GM18907 (cell line): ENCODE measurements around the gene FCRL5.

ENCODE experiments used
- ATAC-seq: cut with Tn5 transposase; IDR thresholded peaks from one replicate; pipeline ENCODE4 v1.9.1; 2021; ENCODE audit warnings: mild to moderate bottlenecking, moderate library complexity; ENCODE audit not compliant: unreplicated experiment

Gene FCRL5

DNA sequence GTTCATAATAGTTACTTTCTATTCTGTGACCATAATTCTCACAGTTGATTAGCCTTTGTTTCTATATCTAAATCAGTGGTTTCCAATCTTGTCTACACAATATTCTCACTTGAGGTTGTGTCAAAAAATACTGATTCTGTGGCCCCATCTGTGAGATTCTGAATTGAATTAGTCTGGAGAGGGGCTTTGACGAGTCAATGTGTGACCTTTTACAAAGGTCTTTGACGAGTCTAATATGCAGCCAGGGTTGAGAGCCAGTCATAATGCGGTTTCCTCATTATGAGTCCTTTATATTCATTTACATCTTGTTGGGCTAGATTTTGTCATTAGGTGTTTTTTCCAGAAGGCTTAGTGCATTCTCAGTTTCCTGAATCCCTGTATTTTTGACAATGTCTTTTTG is 19.7 kb downstream of the FCRL5 start:
- ATAC-seq: no peak

DNA sequence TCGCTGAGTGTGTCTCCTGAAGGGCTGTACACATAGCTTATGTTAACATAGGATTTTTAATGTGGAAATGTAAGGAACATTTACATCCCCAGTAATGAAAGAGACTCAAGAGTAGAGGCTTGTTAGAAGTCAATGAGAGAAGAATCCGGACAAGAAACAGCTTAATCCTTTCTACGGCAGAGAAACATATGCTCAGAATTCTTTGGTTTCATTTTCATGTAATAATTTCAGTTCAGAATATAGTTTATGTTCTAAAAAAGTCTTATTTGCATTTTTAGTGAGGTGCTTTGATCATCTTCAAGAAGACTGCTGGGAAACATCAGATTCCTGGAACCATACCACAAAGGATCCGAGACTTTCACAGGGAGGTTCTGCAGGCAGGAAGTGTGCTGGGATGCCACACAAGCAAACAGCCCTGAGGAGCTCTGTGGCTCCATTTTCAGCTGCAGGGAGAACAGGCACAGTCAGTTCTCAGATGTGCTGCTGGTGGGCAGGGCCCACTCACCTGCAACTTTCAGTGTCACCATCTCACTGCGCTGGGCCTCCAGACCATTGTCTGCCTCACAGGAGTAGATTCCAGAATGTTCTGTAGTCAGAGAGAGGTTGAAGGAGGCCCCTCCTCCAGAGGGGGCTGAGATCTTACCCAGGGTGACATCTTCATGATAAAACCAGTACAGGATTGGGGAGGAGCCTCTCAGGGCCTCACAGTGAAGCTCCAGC is 28.4 kb downstream of the FCRL5 start:
- ATAC-seq: no peak

DNA sequence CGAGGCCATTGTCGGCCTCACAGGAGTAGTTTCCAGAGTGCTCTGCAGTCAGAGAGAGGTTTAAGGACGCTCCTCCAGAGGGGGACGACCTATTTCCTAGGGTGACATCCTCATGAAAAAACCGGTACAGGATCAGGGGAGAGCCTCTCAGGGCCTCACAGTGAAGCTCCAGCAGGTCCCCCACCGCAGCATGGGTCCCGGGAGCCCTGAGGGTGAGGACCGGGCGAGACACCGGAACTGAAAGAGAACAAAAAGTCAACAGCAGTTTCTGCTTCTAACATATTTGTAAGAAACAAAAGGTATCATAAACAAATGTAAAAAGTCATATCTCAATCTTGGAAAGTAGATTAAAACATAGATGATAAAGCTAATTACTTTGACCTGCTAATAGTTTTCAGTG is 31.3 kb downstream of the FCRL5 start:
- ATAC-seq: no peak

DNA sequence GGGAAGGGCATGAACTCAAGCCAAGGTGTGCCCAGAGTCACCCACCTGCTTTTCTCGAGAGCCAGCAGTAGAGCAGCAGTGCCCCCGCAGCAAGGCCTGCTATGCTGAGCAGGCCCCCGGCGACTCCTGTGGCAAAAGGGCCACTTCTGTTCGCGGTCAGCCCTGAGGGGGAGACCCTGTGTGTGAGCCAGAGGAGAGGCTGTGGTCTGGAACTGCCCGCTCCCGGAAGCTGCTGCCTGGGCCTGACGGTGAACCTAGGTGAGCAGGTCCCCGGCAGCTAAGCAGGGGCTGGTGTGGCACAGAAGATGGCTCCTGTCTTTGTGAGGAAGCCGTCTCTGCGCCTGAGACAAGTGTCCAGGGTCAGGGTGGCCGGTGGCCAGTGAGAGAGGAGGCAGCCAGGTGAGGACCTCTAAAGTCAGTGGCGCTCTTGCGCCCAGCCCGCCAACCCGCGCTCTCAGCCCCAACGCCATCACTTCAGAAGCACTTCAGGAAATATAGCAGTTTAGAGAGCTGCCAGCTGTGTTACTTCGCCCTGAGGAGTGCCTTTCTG is 31.9 kb downstream of the FCRL5 start:
- ATAC-seq: no peak

DNA sequence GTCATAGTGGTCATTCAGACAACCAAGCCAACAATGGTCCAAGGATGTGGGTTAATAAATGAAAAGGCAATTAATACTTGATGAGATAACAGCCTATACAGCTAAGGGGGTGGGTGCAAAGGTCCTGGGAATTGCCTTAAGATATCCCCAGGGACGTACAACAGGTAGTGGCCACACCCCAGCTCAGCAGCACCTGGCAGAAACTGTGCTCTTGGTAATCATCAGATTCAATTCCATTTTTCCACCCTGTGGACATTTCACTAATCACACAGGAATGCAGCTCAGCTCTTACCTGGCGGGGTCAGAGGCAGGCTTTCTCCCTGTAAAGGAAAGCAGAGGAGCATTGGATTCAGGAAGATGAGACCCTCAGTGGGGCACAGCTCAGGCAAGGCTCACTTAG is 32.9 kb downstream of the FCRL5 start:
- ATAC-seq: no peak

DNA sequence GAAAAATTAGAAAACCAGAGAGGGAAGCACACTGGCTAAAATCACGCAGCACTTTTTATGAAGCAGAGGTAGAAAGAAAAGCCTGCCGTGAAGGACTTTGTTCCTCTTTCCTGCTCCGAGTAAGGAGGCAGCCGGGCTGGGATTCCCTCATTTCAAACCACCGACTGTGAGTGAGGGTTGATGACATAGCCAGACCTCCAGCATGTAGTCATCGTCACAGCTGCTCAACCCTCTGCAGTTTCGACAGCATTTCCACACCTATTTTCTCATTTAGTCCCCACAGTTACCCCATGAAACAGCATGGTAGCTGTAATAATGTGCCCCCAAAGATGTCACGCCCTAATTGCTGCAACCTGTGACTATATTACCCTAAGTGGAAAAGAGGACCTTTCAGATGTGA is 35.3 kb downstream of the FCRL5 start:
- no peak for ATAC-seq

DNA sequence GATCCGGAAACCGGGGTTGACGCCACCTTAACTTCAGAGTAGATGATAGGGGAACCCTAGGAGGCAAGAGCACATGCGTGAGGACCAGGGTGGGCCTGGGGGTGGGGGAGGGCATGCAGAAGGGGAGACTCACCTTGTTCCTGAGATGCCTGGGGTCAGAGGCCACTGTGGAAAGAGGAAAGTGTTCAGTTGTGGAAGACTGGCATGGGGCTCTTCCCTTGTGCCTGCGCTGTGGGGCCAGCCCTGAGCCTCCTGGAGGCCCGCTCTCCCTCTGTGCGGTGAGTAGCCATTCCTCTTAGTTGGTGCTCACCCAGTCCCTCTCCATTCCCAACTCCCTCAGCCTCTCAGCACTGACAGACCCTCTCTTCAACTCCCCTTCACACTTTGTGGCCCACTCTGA is 36.6 kb downstream of the FCRL5 start:
- no peak for ATAC-seq

DNA sequence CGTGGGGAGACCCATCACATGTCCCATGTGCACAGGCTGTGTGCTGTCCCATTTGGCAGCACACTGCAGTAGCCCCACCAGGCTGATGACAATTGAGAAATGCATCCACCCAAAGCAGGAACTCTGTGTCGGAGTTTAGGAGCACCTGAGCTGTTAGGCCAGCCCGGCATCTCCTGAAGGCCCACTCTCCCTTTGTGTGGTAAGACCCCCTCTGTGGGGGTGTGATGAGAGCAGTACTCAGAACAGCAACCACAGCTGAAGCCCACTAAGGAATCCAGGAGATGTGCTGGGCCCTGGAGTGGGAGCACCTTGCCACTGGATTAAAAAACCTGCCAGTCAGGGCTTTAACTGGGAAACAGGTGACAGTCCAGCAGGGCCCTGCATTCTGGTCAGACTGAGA is 37.2 kb downstream of the FCRL5 start:
- no peak for ATAC-seq

DNA sequence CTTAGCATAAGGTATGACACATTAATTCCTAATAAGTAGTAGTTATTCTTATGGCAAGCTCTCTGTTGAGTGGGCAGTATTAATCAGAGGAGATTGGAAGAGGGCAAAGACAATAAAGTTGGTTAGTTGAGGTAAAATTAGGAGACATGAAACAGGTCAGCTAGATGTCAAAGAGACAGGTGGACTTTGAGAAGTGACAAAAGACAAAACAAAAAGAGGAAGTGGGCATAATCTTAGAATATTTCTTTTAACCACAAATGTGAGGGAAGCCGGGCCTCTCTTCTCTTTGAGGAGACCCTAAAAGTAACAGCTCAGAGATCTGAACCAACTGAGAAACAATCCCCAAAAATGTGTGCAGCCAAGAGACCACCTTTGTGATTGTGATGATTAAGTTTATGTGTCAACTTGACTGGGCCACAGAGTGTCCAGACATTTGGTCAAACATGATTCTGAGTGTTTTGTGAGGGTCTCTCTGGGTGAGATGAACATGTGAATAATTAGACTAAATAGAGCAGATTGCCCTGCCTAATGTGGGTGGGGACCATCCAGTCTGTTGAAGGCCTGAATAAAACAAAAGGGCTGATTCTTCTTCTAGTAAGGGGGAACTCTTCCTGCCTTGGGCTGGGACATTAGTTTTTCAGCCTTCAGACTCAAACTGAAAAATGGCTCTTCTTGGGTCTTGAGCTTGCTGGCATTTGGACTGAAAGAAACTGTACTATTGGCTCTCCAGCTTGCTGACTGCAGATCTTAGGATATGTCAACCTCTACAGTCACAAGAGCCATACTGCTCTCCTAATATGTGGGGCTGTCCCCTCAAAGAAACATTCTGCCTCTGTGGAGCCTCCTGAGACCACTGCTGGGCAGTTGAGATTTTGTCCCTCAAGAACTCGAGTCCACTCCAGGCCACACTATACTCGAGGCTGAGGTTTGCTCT is 40.0 kb downstream of the FCRL5 start:
- peak; percentile 63 for ATAC-seq

DNA sequence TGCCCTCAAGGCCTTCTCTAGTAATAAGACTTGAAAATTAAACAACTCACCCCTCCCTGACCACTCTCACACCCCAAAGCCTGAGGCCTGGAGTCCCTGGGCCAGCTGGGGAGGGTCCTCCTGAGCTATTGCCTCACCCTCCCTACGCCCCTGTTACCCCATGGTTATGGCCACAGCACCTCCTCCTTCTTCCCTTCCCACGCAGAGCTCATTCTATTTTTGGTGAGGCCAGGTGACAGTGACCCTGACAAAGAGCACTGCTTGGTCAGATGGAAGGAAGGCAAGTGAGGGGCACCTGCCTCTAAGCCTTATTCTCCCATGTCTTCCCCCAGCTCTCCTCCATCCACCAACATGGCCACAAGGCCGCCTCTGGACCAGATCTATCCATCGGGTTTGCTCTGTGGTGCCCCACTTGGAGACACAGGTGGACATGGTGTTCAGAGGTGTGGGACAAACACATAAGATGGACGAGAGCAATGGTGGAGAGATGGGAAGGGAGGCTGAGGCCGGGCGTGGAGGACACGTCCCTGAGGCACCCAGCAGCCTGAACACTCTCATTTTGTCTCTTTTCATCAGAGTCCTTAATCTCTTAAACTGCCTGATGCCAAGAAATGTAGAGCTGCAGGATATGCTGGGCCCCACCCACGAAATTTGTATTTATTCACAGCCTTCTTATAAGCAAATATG is 42.6 kb downstream of the FCRL5 start:
- ATAC-seq: no peak

DNA sequence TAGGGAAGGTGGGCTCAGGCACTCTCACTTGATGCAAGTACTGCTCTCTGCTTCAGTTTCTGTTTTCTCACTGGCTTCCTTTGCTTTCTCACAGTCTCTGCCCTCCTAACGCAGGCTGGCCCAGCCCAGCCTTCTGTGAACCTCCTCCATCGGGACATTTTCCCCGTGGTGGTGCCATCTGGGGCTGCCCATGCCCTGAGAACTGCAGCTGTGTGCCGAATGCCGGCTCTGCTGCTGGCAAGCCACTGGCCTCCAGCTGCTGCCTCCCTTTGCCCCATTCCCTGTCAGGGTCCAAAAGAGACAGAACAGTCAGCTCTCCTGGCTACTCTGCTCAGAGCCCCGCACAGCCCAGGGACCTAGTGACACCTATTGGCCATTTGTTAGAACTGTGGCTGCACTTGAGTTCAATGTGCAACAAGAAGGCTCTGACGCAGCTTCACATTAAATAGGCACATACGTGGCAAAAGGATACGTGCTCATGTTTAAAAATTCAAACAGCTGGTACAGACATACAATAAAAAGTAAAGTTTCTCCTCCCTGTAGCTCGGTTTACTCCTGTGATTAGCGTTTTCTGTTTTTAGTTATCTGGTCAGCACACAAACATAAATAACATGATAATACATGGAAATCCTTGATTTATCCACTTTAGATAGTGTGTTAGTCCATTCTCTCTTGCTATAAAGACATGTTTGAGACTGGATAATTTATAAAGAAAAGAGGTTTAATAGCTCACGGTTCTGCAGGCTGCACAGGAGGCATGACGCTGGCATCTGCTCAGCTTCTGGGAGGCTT is 46.6 kb downstream of the FCRL5 start:
- ATAC-seq: no peak

DNA sequence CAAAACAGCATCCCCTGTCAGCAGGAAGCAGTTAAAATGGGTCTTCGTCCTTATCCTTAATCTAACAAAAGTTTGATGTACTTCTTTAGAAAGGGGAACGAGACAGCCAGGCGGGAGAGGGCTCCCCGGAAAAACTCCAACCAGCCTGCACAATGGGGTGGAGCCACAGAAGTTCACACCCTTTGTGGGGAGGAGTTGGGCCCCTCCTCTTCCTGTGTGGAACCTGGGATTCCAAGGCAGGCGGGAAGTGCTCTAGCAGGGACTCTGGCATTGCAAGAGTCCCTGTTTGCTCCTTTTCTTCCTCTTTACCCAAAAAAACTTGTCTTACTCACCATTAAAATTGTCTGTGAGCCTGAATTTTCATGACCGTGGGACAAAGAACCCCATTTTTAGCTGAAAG is 47.7 kb downstream of the FCRL5 start:
- ATAC-seq: no peak

DNA sequence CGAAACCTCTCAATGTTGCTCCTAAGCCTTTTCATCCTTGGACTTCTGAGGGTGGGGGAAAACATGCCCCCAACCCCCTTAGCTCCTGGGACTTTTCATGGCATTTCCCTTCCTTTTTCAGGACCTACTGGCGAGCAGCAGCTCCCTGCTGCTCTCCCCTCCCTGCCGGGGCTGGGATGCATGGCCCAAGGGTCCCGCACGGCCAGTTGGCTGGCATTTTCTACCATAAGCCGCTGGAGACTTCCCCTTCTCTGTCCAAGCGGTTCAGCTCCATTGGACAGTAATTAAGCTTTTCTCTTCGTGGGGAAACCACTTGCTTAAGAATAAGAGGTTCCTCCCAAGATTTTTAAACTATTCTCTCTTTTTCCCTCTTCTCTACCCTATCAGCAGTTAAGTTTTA is 52.8 kb downstream of the FCRL5 start:
- no peak for ATAC-seq

DNA sequence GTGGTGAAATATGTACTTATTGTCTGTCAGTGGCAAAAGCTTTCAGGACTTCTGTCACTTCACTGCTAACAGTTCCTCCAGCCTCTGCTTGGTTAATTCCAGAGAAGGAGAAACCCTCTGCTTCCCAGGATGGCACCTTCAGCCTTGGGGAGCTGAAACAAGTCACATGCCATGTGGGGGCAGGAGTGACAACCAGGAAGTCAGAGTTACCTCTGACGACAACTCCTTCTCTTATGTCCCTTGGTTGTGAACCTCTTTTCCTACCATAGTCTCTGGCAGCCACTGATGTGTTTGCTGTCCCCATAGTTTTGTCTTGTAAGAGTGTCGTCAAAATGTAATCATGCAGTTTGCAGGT is 53.6 kb downstream of the FCRL5 start:
- ATAC-seq: no peak

DNA sequence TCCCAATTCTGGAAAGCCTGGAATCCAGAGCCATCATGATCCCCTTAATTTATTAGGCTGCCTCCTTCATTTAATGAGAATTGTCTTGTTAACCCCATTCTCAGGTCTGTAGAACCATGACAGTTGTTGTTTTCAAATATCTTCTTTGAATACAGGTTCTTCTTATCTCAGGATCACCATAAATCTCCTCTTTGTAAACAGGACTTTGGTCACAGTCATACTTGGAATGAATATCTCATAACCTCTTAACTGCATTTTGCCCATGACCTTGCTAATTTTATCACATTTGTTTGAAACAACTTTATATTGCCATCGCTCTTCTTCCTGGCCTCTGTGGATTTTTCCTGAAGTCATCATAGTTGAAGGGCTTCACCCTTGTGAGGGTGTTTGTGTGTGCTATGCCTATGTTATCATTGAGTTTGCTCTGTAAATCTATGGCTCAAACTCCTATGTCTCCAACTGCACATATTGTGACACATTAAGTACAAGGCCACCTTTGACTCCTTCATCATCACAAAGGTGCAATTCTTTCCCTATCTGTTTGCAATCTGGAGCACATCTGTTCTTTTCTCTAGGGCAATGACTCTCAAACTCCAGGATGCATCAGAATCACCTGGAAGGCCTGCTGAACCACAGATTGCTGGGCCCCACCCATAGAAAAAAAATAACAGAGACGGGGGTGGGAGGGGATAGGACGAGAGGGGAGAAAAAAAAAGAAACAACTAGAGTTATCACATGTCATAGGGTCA is 54.2 kb downstream of the FCRL5 start:
- no peak for ATAC-seq

DNA sequence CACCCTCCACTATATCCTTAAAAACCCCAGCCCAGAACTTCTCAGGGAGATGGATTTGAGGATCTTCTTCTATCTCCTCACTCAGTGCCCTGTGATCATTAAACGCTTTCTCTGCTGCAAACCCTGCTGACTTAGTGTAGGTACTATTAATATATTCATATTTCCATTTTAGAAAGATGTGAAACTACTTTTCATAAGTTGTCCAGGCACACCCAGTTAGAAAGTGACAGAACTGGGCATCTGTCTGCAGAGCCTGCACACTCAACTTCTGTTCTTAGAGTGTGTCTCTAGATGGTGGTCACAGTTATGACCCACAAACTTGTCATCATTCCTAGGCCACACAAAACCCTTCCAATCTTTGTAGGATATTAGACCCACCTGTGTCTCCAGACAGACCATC is 55.0 kb downstream of the FCRL5 start:
- no peak for ATAC-seq

DNA sequence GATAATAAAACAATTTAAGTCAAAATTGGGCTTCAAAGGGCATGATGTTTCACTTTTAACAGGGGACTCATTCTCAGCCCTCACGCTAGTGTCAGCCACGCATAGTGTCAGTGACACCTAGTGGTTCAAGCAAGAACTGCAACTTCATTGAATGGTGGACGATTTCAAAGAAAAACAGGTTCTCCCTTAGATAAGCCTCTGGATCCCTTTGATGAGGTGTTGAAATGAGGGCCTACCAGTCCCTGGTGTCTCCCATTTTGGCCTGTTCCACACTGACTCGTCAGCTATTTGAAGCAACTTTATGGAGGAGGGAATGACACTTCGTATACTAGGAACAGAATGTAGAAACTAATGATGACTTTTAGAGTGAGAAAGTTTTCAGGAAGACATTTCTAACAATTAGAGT is 56.2 kb downstream of the FCRL5 start:
- no peak for ATAC-seq

DNA sequence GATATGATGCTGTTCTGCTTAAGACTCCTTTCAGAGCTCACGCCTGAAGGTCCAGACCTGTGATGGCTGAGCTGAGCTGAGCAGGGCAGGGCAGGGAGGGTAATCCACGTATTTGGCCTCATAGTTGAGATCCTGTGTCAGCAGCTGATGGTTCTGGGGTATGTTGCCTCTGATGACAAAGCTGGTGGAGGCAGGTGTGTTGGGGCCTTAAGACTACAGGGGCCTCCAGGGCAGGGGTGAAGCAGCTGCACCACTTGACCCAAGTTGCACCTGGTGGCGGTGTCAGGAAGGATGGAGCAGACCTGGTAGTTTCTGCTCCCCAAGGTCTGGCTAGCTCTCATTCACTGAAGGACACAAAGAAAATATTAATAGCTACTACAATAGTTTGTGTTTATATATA is 57.0 kb downstream of the FCRL5 start:
- no peak for ATAC-seq

DNA sequence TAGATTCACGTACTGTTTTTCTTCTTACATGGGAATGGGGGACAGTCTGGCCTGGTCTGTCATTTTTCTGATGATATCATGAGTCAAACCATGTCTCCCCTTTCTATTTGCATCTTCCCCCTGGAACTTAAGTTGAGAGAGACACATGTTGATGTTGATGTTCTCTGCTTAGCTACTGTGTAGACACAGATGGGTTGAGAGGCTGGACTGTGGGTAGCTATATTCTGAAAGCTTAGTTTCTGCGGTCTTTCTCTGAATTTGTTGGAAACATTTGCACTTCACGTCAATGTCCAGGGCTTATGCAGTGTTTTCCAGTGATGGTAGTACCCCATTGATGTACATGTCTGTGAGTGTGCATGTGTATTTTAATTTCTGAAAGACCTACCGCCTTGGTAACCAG is 58.2 kb downstream of the FCRL5 start:
- ATAC-seq: no peak
